Colon (tissue), 2 donors: ENCODE results near the gene SLC5A6.

Experiments
- FAIRE-seq: peaks from 2 replicates; lab custom pipeline; 2012; peaks lifted over from hg19 to GRCh38; lab: Jason Lieb, UNC
- donor health status: control.
- donor health status: control.

Gene SLC5A6

GRCh38 chr2:27211943-27212625, at the start of gene SLC5A6, which contains the start of gene ATRAID:
Gene SLC5A6 (minus strand): TSS chr2:27212268. CDS start chr2:27207650, 4,618 bp downstream.
Gene ATRAID (plus strand): TSS chr2:27212041. CDS start chr2:27212369, 328 bp downstream.
- FAIRE-seq = no peak

GRCh38 chr2:27261241-27261925, 49.3 kb upstream of the SLC5A6 start:
- FAIRE-seq = no peak

GRCh38 chr2:27258051-27258450, 46.0 kb upstream of the SLC5A6 start:
- no peak for FAIRE-seq

- no peak for FAIRE-seq
Observed at GRCh38 chr2:27256855-27257454, 44.9 kb upstream of the SLC5A6 start.

GRCh38 chr2:27255660-27256059, 43.6 kb upstream of the SLC5A6 start:
- no peak for FAIRE-seq

GRCh38 chr2:27255187-27255586, 43.1 kb upstream of the SLC5A6 start:
- no peak for FAIRE-seq

- FAIRE-seq = no peak
Observed at GRCh38 chr2:27251766-27252165, 39.7 kb upstream of the SLC5A6 start.

GRCh38 chr2:27250652-27251379, 38.7 kb upstream of the SLC5A6 start:
- FAIRE-seq = no peak

GRCh38 chr2:27249891-27250651, 38.0 kb upstream of the SLC5A6 start:
- no peak for FAIRE-seq

- no peak for FAIRE-seq
Observed at GRCh38 chr2:27249159-27249890, 37.3 kb upstream of the SLC5A6 start.

- FAIRE-seq = no peak
Observed at GRCh38 chr2:27247893-27248292, 35.8 kb upstream of the SLC5A6 start.

- no peak for FAIRE-seq
Observed at GRCh38 chr2:27245626-27246025, 33.6 kb upstream of the SLC5A6 start.

GRCh38 chr2:27245116-27245515, 33.0 kb upstream of the SLC5A6 start:
- FAIRE-seq = no peak

GRCh38 chr2:27243391-27244130, 31.5 kb upstream of the SLC5A6 start:
- no peak for FAIRE-seq

GRCh38 chr2:27242614-27242951, 30.5 kb upstream of the SLC5A6 start:
- no peak for FAIRE-seq

GRCh38 chr2:27241761-27242613, 29.9 kb upstream of the SLC5A6 start:
- FAIRE-seq = no peak

GRCh38 chr2:27240406-27240805, 28.3 kb upstream of the SLC5A6 start:
- FAIRE-seq = no peak

GRCh38 chr2:27238976-27239375, 26.9 kb upstream of the SLC5A6 start:
- no peak for FAIRE-seq

- FAIRE-seq = no peak
Observed at GRCh38 chr2:27237341-27237945, 25.4 kb upstream of the SLC5A6 start.
